T-helper 2 cell (primary cell): Measurements from ENCODE around the gene TEX14.
"Not testable (repeated sequence)": the region's sequence is repeated elsewhere in the genome, so short reads cannot be mapped to it uniquely, and the experiment has no call there.

ENCODE experiments used
- DNase-seq, 5 experiments: peaks; one replicate each; pipeline versions ENCODE4 v3.0.0 to v3.0.0-alpha.2; 2012 to 2022

TEX14 gene

DNA sequence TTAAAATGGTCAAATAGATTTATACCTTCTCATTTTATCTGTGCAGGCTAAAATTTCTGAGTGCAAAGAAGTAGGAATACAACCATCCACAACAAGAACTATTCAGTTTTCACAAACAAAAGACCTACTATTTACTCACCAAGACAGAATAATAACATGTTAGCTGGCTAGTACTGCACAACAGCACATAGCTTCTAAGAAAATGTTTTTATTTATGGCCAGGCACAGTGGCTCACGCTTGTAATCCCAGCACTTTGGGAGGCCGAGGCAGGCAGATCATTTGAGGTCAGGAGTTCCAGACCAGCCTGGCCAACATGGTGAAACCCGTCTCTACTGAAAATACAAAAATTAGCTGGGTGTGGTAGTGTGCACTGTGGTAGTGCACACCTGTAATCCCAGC is 136.7 kb downstream of the TEX14 start:
- not testable (repeated sequence) for DNase-seq

DNA sequence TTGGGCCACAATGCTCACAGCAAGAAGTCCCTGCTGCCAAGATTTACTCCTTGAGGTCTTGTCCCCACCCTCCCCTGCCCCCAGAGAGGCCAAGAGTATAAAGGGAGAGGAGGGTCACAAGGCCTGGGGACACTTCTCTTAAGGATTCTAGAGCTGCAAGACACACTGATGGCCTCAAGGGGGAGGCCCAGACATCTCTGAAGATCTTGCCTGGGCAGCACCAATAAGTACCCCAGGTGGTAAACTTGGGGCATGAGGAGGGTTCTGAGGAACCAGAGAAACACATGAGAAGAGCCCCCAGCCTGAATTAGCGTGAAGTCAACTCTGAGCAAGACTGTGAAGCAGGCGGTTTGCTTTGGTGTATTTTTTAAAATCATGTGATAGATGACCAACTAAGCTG is 150.6 kb downstream of the TEX14 start:
- DNase-seq: peak in 1 of 5 experiments; percentile 43

- no peak for DNase-seq
Measured at GRCh38 chr17:58539698-58540097, 152.1 kb downstream of the TEX14 start.

GRCh38 chr17:58538811-58539409 is 152.9 kb downstream of the TEX14 start:
- no peak for DNase-seq

- no peak for DNase-seq
Measured at GRCh38 chr17:58537266-58537665, 154.6 kb downstream of the TEX14 start.

GRCh38 chr17:58536542-58536941 is 155.3 kb downstream of the TEX14 start:
- DNase-seq: no peak

- DNase-seq: no peak
Measured at GRCh38 chr17:58535431-58535830, 156.4 kb downstream of the TEX14 start.

- no peak for DNase-seq
Measured at GRCh38 chr17:58534901-58535421, 156.9 kb downstream of the TEX14 start.

DNA sequence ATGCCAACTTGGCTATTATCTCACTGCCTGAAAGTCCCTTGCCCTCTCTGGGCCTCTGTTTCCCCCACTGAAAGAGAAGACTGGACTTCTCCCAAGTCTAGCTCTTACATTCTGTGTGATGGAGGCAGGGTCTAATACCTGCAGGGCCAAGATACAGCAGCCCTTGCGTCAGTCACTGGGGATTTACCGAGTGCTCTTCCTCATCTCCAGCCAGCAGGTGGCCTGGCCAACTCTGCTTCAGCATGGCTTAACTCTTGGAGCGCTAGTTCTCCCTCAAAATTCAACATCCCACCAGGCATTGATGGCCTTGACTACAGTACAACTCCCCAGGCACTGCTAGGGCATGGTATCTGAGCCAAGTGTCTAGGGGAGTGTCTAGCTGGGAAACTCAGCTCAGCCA is 157.5 kb downstream of the TEX14 start:
- no peak for DNase-seq

DNA sequence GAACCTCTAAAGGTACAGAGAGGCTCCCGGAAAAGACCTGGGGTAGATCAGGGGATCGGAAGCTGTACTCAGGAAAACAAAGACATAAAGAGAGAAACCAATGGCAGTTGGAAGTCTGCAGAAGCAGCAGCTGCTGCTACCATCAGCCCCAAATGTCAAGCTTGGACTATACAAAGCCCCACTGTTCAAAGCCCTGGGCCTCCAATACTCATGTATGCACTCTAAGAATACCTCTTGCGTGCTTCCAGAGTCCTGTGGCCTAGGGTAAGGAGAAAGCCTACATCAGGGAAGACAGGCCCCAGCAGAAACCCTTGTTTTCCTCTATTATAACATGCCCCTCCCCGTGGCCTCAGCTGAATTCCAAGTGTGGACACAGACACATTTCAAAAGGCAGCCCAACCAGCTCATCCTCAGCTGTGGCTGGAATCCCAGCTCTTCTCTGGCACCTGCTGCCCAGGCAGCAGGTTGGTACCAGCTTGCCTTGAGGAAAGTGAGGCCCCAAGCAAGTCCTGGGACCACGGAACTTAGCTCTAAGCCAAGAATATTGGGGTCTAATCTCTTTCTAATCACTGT is 158.1 kb downstream of the TEX14 start:
- no peak for DNase-seq

GRCh38 chr17:58532555-58532951 is 159.3 kb downstream of the TEX14 start:
- DNase-seq: no peak

GRCh38 chr17:58531661-58532554 is 159.9 kb downstream of the TEX14 start:
- DNase-seq: peak; percentile 37 to 62 (median 51)

- no peak for DNase-seq
Measured at GRCh38 chr17:58531122-58531521, 160.7 kb downstream of the TEX14 start.

DNA sequence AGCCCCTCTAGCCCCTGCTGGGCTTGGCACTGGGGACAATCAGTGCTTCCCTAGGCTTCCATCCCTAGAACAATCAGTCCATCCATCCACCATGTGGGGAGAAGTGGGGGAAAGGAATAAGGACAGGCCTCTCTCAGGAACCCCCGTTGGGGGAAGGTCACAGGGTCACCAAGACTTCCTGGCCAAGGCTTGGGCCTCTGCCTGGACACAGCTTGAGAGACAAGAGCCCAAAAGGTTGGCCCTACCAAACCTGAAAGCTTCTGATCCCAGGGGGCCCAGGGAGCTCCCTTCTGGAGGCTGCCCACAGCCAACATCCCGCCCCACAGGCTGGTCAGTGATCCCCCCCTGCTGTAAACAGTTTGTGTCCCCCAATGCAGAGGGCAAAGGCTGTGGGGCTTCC is 161.2 kb downstream of the TEX14 start:
- DNase-seq: no peak

DNA sequence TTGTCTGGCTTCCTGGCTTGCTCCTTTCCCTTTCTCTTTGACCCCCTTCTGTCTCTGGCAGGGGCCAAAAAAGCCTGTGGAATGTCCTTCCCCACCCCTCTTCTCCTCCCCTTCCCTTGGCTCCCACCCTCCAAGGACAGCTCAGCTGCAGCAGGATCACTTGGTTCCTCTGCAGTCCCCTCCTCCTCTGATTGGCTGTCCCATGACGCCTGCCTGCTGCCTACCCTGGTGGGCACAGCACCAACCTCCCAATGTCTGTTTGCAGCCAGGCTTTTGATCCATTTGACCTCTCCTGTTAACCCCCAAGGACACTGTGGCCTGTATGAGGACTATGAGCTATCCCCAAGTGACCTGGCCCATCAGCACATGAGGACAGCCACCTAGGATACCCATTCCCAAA is 162.6 kb downstream of the TEX14 start:
- no peak for DNase-seq

DNA sequence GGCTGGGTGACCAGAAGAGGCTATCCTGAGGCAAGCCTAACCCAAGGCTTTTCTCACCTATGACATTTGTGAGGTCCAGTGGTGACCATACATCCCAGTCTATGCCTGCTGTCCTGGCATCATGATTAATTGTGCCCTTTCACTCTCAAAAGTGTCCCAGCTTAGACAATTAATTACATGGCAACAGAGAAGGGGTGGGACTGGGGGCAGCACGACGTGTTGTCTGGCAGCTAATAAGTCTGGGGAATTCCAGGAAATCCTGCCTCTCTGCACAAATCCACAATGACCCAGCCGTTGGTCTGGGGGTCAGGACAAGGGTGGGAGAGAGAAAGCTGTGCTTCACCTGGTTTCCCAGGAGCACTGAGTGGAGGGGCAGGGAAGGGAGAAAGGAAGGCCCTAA is 163.4 kb downstream of the TEX14 start:
- DNase-seq: no peak

- DNase-seq: no peak
Measured at GRCh38 chr17:58527949-58528348, 163.9 kb downstream of the TEX14 start.

DNA sequence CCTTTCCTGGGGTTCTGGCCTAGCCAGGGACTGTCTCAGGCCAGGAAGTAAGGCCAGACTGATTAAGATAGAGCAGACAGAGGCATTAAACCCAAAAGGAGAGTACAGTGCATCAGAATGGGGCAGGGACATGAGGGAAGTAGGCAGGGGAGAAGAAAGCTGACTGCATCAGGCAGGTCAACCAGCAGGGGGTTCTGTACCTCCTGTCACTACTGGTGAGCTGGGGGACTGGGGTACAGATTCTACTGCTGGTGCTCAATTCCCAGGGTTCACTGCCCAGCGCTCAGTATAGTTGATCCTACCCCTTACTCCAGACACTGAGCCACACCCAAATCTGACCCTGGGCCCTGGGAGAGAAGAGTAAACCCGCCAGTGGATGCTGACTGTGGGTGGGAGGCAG is 164.5 kb downstream of the TEX14 start:
- DNase-seq: peak in 1 of 5 experiments; percentile 33

DNA sequence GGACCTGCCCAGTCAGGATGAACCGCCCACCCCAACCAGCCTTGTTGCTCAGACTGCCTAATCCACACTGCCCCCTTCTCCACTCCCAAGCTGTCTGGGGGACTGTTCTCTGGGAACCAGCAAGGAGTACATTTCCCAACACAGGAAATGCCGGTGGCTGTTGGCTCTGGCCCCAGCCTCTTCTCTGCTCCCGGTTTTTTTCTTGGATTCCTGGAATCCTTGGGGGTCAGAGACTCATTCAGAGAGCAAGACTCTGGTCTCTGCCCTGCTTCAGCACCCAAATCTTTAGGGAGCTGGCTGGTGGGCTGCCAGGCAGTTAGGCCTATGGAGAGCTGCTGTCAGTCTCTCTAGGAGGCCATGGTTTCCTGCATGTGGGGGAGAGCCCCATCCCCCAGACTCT is 166.6 kb downstream of the TEX14 start:
- no peak for DNase-seq

DNA sequence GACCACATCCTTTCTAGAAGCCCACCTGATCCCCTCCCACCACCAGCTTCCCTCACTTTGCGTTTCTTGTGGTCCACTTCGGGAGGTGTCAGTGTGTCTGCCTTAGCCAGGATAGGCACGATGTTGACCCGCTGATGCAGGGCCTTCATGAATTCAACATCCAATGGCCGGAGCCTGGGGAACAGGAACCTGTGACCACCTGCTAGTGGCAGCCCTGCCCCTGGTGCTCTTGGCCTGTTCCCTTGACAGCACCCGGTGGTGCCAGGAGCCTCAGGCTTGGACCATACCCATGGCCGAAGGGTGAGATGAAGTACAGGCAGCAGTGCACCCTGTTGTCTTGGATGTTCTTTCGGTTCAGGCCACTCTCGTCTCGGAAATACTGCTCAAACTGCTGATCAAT is 170.2 kb downstream of the TEX14 start:
- DNase-seq: no peak

- DNase-seq: peak in 1 of 5 experiments; percentile 42
Measured at GRCh38 chr17:58520843-58521430, 170.9 kb downstream of the TEX14 start.

- peak; percentile 95 to 100 (median 99) for DNase-seq
Measured at GRCh38 chr17:58517928-58518609, 173.8 kb downstream of the TEX14 start.
